CD4-positive, alpha-beta T cell treated with Interleukin-15 for 1 hour (primary cell): ENCODE results near the gene CLIP2.

Experiments used
- DNase-seq: peaks from one replicate; pipeline ENCODE4 v3.0.0-alpha.2; 2020

Gene CLIP2

DNA sequence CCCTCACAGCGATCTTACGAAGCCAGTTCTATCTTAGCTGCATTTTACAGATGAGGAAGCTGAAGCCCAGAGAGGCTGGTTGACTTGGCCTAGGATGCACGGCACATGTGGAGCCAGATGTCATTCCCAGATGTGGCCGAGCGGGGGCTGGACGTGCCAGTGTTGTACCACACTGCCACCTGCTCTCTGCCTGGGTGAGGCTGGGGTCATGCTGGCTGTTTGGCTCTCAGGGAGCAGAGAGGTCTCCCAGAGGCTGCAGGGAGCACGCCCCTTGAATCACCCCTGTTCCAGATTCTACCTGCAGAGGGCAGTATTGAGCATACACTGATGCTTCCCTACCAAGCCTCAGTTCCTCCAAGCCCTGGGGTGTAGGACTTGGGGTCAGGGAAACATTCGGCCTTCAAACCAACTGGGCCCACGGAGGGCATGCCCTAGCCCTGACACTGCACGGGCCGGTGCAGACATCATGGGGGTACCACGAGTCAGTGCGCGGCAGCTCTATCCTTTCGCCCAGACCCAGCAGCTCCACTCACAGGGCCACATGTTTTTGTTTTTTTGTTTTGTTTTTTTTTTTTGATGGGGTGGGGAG is 160.7 kb downstream of the CLIP2 start:
- DNase-seq, result peak; percentile 50

DNA sequence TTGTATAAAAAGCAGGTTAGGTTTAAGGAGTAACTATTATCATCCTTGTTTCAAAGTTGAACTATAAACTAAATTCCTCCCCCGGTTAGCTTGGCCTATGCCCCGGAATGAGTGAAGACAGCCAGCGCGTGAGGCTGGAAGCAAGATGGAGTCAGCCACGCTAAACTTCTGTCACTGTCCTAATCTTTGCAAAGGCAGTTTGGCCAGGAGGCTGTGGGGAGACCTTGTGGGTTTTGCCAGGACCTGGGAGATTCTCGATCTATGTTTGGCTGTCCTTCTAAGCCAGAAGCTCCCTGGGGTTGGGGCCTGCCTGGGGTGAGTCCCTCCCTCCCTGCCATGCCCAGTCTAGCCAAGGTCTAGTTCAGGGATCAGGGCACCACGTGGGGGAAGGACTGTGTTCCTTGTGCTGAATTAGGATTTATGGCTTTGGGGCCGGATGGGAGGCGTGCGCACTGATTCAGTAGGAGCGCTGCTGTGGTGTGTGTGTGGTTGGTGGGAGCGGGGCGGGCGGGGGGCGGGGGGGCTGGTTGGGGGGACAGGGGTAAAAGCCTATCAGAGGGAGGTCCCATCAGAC is 163.6 kb downstream of the CLIP2 start:
- no peak for DNase-seq

- peak; percentile 24 for DNase-seq
Observed at GRCh38 chr7:74453322-74454011, 164.3 kb downstream of the CLIP2 start, which contains the start of gene GTF2IRD1. Gene GTF2IRD1, plus strand, starts transcription at chr7:74453906. Its CDS starts 54,175 bp downstream, at chr7:74508081.

GRCh38 chr7:74454021-74454924 is 165.1 kb downstream of the CLIP2 start:
- DNase-seq, result no peak

DNA sequence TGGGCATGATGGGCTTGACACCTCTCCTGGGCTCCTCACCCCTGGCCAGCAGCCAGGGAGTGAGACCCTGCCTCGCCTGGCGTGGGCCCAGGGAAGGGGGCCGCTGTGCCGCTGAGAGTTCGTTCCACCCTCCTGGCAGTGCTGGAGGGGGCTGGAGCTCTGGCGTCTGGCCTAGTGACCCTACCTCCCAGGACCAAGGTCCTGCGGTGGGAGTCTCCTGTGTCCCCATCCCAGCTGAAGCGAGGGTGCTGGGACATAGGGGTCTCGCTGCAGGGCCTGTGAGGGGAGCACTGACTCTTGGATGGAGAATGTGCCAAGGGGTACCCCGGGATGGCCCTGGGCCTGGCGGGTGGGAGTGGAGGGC is 165.7 kb downstream of the CLIP2 start:
- DNase-seq, result no peak

- DNase-seq, result no peak
Observed at GRCh38 chr7:74455291-74455804, 166.1 kb downstream of the CLIP2 start.
